Measurements from ENCODE around the gene BUD31.
"Not testable (repeated sequence)": the region's sequence is repeated elsewhere in the genome, so short reads cannot be mapped to it uniquely, and the experiment has no call there.

BUD31 gene

DNA sequence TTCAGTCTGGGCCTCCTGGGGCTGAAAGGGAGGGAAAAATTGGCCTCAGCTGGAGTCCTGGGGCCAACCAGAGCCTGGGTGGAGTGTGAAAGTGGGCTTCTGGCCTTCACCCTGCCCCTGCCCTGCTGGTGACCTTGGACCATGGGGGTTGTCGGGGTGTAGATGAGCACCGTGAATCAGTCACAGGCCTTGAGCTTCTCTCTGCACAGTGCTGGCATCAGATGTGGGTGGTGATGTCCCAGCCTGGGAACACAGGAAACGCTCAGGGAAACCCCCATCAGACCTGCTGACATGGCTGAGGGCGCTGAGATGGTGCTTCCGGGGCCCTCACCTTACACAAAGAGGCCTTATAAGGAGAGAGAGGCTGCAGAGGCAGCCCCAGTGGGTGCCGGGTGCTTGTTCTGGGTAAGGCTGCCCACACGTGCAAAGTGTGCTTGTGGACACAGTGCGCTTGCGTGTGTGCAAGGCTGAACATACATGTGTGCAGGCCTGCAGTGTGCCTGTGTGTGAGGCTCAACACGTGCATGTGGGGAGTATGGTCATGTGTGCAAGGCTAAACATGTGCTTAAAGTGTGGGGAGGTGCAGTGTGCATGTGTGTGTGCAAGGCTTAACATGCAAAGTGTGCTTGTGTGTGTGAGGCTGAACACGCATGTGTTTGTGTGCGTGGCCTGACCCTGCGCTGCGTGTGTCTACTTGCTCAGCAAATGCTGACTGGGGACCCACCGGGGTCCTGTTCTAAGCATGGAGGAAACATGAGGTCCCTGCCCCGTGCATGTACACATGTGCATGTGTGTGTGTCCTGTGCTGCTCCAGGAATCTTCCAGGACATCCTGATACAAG, 27.7 kb upstream of the BUD31 start:
- DNase-seq (ENCODE audit: low read depth): peak; percentile 86

DNA sequence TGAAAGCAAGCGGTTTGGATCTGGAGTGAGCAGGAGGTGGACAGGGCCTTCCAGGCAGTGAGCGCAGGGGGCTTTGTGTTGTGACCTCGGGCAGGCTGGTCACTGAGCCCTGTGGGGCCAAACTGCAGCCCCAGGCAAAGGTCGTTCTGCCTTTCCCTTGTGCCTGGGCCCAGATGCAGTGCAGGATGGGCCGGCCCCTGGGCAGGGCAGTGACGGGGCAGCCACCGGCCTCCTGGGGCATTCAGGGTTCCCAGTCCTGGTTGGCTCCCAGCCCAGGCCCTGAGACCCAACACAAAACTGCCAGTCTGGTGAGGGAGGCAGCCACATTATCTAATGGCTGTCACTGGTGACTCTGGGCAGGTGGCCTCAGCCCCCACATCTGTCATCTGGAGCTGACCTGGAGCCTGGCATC, 27.1 kb upstream of the BUD31 start:
- DNase-seq (ENCODE audit: low read depth): no peak

DNA sequence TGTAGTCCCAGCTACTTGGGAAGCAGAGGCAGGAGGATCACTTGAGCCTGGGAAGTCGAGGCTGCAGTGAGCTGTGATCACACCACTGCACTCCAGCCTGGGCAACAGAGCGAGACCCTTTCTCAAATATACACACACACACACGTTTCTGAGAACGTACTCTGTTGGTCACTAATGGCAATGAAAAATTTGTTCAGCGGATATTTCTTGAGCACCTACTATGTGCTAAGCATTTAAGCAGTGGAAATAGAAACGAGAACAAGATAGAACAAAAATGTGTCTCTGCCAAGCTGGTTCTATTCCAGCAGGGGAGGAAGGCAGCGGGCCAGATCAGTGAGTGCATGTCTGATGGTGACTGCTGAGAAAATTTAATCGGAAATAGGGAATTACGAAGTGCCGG, 25.6 kb upstream of the BUD31 start:
- DNase-seq (ENCODE audit: low read depth): no peak

GRCh38 chr7:99383791-99384370, 24.9 kb upstream of the BUD31 start:
- DNase-seq (ENCODE audit: low read depth): no peak

- DNase-seq (ENCODE audit: low read depth): no peak
Observed at GRCh38 chr7:99384523-99384922, 24.2 kb upstream of the BUD31 start.

GRCh38 chr7:99385564-99385963, 23.2 kb upstream of the BUD31 start:
- DNase-seq (ENCODE audit: low read depth): no peak

- DNase-seq (ENCODE audit: low read depth): no peak
Observed at GRCh38 chr7:99386584-99387238, 22.1 kb upstream of the BUD31 start.

DNA sequence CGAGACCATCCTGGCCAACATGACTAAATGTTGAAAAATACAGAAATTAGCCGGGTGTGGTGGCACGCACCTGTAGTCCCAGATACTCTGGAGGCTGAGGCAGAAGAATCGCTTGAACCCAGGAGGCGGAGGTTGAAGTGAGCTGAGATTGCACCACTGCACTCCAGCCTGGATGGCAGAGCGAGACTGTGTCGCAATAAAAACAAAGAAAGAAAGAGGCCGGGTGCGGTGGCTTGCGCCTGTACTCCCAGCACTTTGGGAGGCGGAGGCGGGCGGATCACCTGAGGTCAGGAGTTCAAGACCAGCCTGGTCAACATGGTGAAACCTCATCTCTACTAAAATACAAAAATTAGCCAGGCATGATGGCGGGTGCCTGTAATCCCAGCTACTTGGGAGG, 21.5 kb upstream of the BUD31 start:
- DNase-seq (ENCODE audit: low read depth): not testable (repeated sequence)

GRCh38 chr7:99387912-99388311, 20.9 kb upstream of the BUD31 start:
- no peak for DNase-seq (ENCODE audit: low read depth)

DNA sequence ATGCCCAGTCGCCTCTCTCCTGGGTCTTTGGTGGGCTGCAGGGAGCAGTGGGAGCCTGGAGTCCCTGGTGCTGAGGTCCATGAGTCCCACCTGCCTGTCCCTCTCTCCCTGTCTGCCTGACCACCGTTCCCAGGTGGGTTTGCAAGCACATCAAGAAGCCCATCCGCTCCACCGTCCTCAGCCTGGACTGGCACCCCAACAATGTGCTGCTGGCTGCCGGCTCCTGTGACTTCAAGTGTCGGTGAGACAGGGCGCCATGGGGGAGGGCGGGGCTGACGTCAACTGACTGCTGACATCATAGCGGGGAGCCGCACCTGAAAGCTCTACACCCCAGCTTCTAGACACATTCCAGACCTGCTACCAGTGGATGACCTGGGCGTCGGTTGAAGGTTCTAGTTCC, 19.0 kb upstream of the BUD31 start:
- no peak for DNase-seq (ENCODE audit: low read depth)

DNA sequence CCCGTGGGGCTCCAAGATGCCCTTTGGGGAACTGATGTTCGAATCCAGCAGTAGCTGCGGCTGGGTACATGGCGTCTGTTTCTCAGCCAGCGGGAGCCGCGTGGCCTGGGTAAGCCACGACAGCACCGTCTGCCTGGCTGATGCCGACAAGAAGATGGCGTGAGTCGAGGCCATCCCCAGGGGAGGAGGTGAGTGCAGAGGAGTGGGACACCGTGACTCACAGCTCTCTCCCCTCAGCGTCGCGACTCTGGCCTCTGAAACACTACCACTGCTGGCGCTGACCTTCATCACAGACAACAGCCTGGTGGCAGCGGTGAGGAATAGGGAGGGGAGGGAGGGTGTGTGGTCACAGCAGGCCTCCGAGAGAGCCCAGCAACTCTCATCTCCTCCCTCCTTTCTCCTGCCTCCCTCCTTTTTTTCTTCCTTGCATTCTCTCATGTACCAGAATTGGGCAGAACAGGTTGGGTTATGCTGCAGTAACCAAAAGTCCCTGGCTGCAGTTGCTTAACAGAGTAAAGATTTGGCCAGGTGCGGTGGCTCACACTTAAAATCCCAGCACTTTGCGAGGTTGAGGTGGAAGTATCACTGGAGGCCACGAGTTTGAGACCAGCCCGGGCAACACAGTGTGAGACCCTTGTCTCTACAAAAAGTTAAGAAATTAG, 17.7 kb upstream of the BUD31 start:
- no peak for DNase-seq (ENCODE audit: low read depth)

DNA sequence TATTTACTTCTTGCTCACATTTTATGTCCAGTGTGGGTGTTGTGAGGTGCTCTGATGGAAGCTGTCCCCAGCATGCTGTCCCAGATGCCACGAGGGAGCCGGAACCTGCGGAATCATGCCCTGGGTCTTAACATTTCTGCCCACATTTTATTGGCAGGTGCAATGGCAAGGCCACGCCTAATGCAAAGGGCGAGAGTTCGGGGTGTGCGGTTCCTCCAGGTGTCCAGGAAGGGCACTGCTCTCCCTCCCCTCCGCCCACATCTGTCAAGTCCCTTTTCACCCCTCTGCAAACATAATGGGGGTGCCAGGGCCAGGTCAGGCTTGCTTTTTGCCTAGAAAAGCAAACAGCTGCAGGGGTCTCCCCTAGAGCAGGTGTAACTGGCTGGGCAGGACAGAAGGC, 16.7 kb upstream of the BUD31 start:
- no peak for DNase-seq (ENCODE audit: low read depth)

DNA sequence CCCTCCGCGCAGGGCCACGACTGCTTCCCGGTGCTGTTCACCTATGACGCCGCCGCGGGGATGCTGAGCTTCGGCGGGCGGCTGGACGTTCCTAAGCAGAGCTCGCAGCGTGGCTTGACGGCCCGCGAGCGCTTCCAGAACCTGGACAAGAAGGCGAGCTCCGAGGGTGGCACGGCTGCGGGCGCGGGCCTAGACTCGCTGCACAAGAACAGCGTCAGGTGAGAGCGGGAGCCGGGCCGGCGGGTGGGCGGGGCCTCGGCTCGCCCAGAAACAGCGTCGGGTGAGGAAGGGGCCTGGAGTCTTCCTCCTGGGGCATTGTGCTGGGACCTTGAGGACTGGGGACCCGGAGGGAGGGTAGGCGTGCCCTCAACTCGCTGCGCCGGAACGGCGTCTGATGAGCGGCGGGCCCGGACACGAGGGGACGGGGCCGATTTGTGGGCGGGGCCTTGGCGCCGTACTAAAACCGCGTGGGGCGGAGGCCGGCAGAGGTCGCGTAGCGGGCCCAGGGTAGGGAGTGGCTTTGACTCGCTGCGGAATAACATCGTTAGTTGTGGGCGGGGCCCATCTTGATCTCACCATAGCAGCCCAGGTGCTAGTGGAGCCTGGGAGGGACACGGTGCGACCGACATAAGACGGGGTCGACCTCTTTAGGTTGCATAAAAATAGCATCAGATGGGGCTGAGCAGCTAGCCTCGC, 16.0 kb upstream of the BUD31 start:
- peak; percentile 69 for DNase-seq (ENCODE audit: low read depth)

DNA sequence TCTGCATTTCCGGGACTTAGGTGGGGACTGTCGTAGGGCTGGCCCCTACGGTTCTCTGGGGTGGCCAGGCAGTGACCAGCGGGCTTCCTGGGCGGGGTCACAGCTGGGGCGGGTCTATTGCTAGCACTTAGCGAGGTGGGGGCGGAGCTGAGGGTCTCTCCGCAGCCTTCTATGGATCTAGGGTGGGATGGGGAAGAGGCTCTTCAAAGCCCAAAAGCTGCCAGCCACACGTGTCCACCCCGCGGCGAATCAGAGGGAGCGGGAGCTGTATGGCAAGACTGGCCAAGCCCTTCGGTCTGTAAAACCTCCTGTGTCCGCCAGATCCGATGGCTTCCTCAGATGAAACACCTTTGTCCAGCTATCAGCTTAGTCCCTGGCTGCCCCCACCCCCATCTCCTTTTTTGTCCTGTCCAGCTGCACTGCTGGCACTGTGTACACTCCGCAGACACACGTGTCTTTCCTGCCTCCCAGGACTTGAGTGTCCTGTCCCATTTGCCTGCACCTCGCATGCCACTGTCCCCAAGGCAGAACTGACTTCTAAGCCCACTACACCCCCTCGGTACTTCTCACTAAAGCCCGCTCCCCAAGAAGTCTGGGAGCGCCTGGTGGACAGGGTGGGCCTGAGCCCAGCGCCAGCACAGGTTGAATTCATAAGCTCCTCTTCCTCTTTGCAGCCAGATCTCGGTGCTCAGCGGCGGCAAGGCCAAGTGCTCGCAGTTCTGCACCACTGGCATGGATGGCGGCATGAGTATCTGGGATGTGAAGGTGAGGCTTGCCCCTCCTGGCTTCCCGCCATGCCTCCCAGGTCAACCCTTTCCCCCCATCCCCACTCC, 15.2 kb upstream of the BUD31 start:
- DNase-seq (ENCODE audit: low read depth): no peak

GRCh38 chr7:99394188-99394502, 14.6 kb upstream of the BUD31 start:
- DNase-seq (ENCODE audit: low read depth): no peak

DNA sequence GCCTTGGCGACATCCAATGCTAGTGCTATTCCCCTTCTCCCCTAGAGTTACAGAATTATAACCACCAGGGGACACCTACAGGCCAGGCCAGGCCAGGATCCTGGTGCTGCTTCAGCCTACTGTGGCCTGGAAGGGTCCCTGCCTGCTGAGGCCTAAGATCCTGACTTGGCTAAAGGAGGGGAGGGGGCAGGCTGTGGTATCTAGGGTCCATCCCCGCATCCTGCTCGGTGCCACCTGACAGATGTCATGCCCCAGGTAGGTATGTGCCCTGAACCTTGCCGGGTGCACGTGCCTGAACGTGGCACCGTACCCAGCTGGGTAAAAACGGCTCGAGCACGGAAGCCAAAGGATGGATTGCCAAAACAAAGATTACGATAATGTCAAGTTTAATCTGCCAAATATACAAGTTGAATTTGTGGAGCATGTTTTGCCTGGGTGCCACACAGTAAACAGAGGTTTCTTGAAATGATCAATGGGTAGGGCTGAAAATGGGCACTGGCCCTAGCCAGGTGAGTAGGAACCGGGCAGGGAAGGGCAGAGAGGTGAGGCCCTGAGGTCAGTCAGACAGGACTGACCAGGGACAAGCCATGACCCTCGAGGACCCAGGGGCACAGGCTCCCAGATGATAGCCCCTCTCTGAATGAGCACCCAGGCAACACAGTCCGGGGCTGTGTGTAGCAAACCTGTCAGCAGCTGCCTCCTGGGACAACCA, 13.0 kb upstream of the BUD31 start:
- no peak for DNase-seq (ENCODE audit: low read depth)

GRCh38 chr7:99396418-99397296, 12.1 kb upstream of the BUD31 start:
- DNase-seq (ENCODE audit: low read depth): no peak

DNA sequence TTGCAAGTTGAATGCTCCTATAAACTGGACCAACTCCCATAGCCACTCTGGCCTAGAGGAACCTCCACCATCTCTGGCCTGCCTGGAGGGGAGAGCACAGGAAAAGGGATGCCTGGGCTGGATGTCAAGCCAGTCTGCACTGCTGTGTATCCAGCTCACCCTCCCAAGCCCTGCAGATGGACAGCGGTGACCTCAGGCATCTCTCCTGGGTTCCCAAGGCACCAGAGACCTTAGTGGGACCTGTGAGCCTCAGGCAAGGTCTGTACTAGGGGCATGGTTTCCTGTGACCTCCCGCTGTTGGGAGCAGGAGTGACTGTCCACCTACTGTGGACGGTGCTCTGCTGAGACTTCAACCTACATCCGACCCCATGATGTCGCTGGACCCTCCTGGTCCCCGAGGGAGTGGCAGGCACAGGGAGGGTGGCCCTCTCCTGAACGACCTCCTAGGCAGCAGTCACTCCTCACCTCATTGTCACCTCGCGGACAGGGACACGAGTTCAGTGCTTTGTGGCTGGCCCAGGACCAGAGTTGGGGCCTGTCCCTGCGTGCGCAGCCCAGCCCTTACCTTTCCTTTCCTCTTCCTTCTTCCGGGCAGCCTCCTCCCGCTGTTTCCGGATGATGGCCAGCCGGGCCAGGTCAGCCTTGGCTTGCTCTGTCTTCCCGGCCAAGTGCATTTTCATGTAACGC, 11.3 kb upstream of the BUD31 start:
- DNase-seq (ENCODE audit: low read depth): no peak

DNA sequence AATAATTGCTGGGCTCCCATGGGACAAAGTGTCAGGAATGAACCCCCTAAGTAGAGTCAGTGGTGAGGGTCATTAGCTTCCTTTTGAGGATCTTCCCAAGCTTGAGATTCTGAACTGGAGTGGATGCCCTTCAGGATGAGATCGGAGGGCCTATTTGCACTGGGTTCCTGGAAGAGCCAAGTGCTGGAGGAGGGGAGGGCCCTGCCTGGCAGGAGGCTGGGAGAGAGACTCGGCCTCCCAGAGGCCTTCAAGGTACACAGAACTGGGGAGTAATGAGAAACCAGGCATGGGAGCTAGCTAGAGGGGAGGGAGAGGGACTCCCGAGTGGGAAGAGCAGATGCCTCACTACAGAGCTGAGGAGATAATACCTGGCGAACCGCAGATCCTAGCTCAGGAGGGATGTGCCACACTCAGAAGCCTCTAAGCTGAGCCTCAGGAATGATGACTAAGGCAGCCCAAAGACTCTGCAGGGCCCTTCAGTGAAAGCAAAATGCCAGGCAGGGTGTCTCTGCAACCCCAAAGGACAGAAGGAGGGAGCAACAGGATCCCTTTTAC, 9.8 kb upstream of the BUD31 start:
- no peak for DNase-seq (ENCODE audit: low read depth)

Measured in activated gamma-delta T cell treated with anti-CD3 and anti-CD28 coated beads, Interleukin-2, amount 50 U/mL, for 16 hours (primary cell).